ENCODE results near the gene CAPZB.
"Not testable (repeated sequence)": the region's sequence is repeated elsewhere in the genome, so short reads cannot be mapped to it uniquely, and the experiment has no call there.

CAPZB gene

GRCh38 chr1:19305880-19306279, 179.5 kb downstream of the CAPZB start:
- DNase-seq: no peak

- not testable (repeated sequence) for DNase-seq
These were observed 181.3 kb downstream of the CAPZB start for GRCh38 chr1:19304081-19304480.

- DNase-seq: no peak
These were observed 185.1 kb downstream of the CAPZB start for GRCh38 chr1:19300211-19300610.

GRCh38 chr1:19294638-19295037, 190.7 kb downstream of the CAPZB start:
- no peak for DNase-seq

GRCh38 chr1:19289244-19289643, 196.1 kb downstream of the CAPZB start:
- no peak for DNase-seq
